OCI-LY3 (cell line): Measurements from ENCODE around the gene SLC26A1.

Source experiments
- EZH2phosphoT487 ChIP-seq: fragments of 200-600 bp; shearing (Covaris generic); IDR thresholded peaks from 2 replicates; pipeline ENCODE4 v1.6.1; 2018; ENCODE audit warnings: antibody characterized with exemption, mixed run types, low read depth
- TF ChIP-seq, protein P1 (sequence below): fragments of 200-600, 300-600 bp; sonication (generic); IDR thresholded peaks from 2 replicates; pipeline ENCODE4 v1.5.1; 2014; ENCODE audit warnings: antibody characterized with exemption, low read length, low read depth

DNA sequence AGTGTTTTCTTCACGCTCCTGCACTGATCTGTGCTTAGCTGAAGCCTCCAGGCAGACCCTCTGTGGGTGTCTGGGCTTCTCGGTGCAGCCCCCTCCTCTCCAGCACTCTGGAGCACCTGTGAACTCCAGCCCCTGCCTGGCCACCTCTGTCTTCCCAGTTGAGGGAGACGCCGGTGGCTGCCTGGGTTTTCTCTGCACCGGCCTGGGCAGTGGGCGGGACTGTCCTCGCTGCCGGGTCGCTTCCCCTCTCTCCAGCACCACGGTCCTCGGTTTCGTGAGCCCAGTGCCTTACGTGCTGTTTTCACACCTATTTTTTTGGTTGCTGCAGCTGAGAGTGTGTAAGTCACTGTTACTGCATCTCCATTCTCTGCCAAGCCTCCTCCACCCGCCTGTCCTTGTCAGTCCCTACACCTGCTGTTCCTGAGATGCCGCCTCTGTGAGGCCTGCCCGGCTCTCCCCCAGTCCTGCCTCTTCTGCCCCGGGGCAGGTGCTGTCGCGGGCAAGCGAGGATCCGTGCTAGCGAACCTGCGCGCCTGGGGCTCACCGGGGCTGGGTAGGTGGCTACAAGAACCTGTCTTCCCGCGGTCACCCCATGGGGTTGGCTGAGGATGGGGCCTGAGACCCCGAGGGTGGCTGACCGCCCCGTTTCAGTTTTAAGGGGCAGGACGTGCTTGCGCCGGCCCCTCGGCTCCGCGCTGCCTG, 15.8 kb upstream of the SLC26A1 start:
- no peak for TF ChIP-seq EZH2phosphoT487
- TF ChIP-seq, protein P1, sequence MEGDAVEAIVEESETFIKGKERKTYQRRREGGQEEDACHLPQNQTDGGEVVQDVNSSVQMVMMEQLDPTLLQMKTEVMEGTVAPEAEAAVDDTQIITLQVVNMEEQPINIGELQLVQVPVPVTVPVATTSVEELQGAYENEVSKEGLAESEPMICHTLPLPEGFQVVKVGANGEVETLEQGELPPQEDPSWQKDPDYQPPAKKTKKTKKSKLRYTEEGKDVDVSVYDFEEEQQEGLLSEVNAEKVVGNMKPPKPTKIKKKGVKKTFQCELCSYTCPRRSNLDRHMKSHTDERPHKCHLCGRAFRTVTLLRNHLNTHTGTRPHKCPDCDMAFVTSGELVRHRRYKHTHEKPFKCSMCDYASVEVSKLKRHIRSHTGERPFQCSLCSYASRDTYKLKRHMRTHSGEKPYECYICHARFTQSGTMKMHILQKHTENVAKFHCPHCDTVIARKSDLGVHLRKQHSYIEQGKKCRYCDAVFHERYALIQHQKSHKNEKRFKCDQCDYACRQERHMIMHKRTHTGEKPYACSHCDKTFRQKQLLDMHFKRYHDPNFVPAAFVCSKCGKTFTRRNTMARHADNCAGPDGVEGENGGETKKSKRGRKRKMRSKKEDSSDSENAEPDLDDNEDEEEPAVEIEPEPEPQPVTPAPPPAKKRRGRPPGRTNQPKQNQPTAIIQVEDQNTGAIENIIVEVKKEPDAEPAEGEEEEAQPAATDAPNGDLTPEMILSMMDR = no peak
